ENCODE results near the gene PDE3A. TPM values are rescaled to one million over a fixed set of nuclear protein-coding genes. Genes with fewer than 3 reads are reported as not detected.

The PDE3A gene
- total and polyA plus RNA-seq, 10 of the 15 experiments (the other 5 are each of a cell fraction or from before 2014, with no cell fraction given) = 0.01 to 2.6 (median 1.5) TPM

DNA sequence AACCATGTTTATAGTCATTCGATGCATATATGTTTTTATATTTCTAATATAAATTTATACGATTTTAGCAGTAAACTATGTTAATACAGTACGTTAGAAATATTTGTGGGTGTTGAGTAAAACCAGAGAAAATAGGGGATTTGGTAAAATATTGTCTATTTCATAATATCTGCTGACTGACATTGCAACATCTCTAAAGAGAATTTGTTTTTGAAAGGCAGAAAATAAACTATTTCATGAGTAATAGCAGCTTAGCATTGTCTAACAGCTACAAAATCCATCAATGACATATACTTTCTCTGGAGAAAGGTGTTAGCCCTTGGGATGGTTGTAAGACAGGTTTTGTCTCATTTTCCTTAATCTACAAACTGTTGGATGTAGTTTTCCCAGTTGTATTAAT, 144.9 kb downstream of the PDE3A start:
- Histone ChIP-seq H3K4me1 (ENCODE audit: control insufficient read depth, insufficient read depth, low read length) (no peaks in the 10 kb centered on the region), H3K4me3 (no peak overlapping the region), H3K9ac (ENCODE audit: control insufficient read depth, insufficient read depth, low read length) (no peak overlapping the region), H3K4me2 (ENCODE audit: control insufficient read depth, insufficient read depth) (no peak overlapping the region), H3K9me3 (replicated peaks; ENCODE audit: control insufficient read depth, insufficient read depth, low read length) (no peaks in the 10 kb centered on the region), H3K27ac (ENCODE audit: control insufficient read depth, insufficient read depth) (no peak overlapping the region), H3K27me3 (replicated peaks in 1 of 2; ENCODE audit: control insufficient read depth in 2 of 2, insufficient read depth in 2 of 2, low read length in 1 of 2) (no peaks in the 10 kb centered on the region), H3K79me2 (ENCODE audit: control insufficient read depth, insufficient read depth, low read length) (no peaks in the 10 kb centered on the region), H2AFZ (ENCODE audit: control insufficient read depth, low read depth, low read length) (no peak overlapping the region), H4K20me1 (ENCODE audit: control insufficient read depth, insufficient read depth) (no peaks in the 10 kb centered on the region), H3K36me3 (ENCODE audit: control insufficient read depth in 2 of 2, insufficient read depth in 2 of 2, low read length in 1 of 2) (no peaks in the 10 kb centered on the region)
- DNase-seq (ENCODE audit: low read depth, low spot score) (no peak), ATAC-seq (no peak), FAIRE-seq (no peak)
- intact Hi-C loops (cut with micrococcal nuclease; ENCODE audit: unreplicated experiment) (no loop called here), in situ Hi-C loops (cut with MboI) (no loop called here)
- no TSS peak for BruUV-seq (replicated peaks)
- SMC1A ChIA-PET (ENCODE audit: uncharacterized antibody, unreplicated experiment) = no interaction called here
- no peak for TF ChIP-seq TARDBP (IDR thresholded peaks at IDR 0.05; ENCODE audit: borderline replicate concordance)
- no peak for TF ChIP-seq NR2C2 (IDR thresholded peaks at IDR 0.05; ENCODE audit: borderline replicate concordance, control insufficient read depth, insufficient read length, low read depth)
- no peak for TF ChIP-seq ZNF687 (IDR thresholded peaks at IDR 0.05)
- no peak for TF ChIP-seq NFXL1 (IDR thresholded peaks at IDR 0.05; ENCODE audit: borderline replicate concordance)
- TF ChIP-seq SMAD1 (IDR thresholded peaks at IDR 0.05; ENCODE audit: low read depth, partially characterized antibody) = no peak
- no peak for TF ChIP-seq CEBPB (IDR thresholded peaks at IDR 0.05; ENCODE audit: borderline replicate concordance in 1 of 2, low read depth in 2 of 2, low read length in 2 of 2)
- TF ChIP-seq CHD1 (IDR thresholded peaks at IDR 0.05; ENCODE audit: low read depth, low read length) = no peak
- TF ChIP-seq ZNF24 (IDR thresholded peaks at IDR 0.05) = no peak
- no peak for TF ChIP-seq POLR2A (IDR thresholded peaks at IDR 0.05; ENCODE audit: low read depth, low read length)
- no peak for TF ChIP-seq GABPA (IDR thresholded peaks at IDR 0.05; ENCODE audit: low read depth)
- no peak for TF ChIP-seq YY1 (IDR thresholded peaks at IDR 0.05; ENCODE audit: low read depth, low read length)
- TF ChIP-seq SUZ12 (IDR thresholded peaks at IDR 0.05; ENCODE audit: unreplicated experiment) = no peak
- TF ChIP-seq, protein P1, sequence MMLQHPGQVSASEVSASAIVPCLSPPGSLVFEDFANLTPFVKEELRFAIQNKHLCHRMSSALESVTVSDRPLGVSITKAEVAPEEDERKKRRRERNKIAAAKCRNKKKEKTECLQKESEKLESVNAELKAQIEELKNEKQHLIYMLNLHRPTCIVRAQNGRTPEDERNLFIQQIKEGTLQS (IDR thresholded peaks at IDR 0.05; ENCODE audit: borderline replicate concordance, extremely low read depth, low read depth, low read length) = no peak
- no peak for TF ChIP-seq NR2F1 (conservative IDR thresholded peaks at IDR 0.05)
- no peak for TF ChIP-seq STAT1 (conservative IDR thresholded peaks at IDR 0.05)
- POLR2A ChIA-PET = no interaction called here
- 0% methylated on average over 3 of the region's 3 CpGs for WGBS (ENCODE audit: insufficient coverage, insufficient replicate concordance, low lambda C conversion rate, missing lambda C conversion rate)
- CTCF ChIA-PET = no interaction called here
- RAD21 ChIA-PET (ENCODE audit: unreplicated experiment) = no interaction called here
